Right lobe of liver (tissue), 6 donors: Measurements from ENCODE around the gene ASB18. TPM values are rescaled to one million over a fixed set of nuclear protein-coding genes. Genes with fewer than 3 reads are reported as not detected.

ENCODE experiments used
- ATAC-seq, 4 donors: fragments of 200-7000 bp; cut with Tn5 transposase; one replicate each; pipeline ENCODE4 v1.9.1; 2020; ENCODE audit warnings: mild to moderate bottlenecking in 4 of 4, moderate library complexity in 4 of 4
- DNase-seq, 3 donors: peaks; one replicate each; pipeline ENCODE4 v3.0.0-alpha.2; 2020
- H3K27ac ChIP-seq, 3 donors: fragments of 200-600 bp; one replicate each; pipeline ENCODE4 v1.8.0; 2022
- H3K27me3 ChIP-seq, 2 donors: fragments of 200-600 bp; one replicate each; pipeline ENCODE4 v1.8.0; 2022
- H3K36me3 ChIP-seq, 4 donors: fragments of 200-600 bp; sonication (generic) in 1 of 4; one replicate each; pipeline versions ENCODE4 v1.5.1 to v1.8.0; 2017 to 2022; ENCODE audit warnings: control low read depth in 1 of 4
- H3K4me1 ChIP-seq, 4 donors: fragments of 200-600 bp; sonication (generic) in 1 of 4; one replicate each; pipeline versions ENCODE4 v1.5.1 to v1.8.0; 2017 to 2022; ENCODE audit warnings: control low read depth in 1 of 4
- H3K4me3 ChIP-seq, 3 donors: fragments of 200-600 bp; one replicate each; pipeline ENCODE4 v1.8.0; 2022
- H3K9me3 ChIP-seq, 4 donors: fragments of 200-600 bp; sonication (generic) in 1 of 4; one replicate each; pipeline versions ENCODE4 v1.5.1 to v1.8.0; 2017 to 2022; ENCODE audit warnings: control low read depth in 1 of 4
- POLR2A ChIP-seq: fragments of 450-650 bp; IDR thresholded peaks from one replicate; pipeline ENCODE4 v1.6.1; 2017; ENCODE audit warnings: antibody characterized with exemption, mild to moderate bottlenecking
- whole genome bisulfite sequencing: methylation state at CpG from one replicate; pipeline ENCODE4 v1.1.6; 2018; ENCODE audit warnings: low coverage, low lambda C conversion rate; ENCODE audit not compliant: insufficient coverage; ENCODE audit errors: missing lambda C conversion rate; 5-methylcytosine and 5-hydroxymethylcytosine counted together
- intact Hi-C, 2 donors: fragments of 100-400 bp; cut with DNase I; formaldehyde crosslinking; loops; one replicate each; pipeline versions ENCODE4 v1.11.2 to v1.14.1; 2022
- total RNA-seq, 6 experiments: library from RNA; depleted of rRNA in 2 of 6; stranded (reverse); fragments of >200 nt in 2 of 6; fragmentation: NEBNext Ultra II Directional in 3 of 6; extraction: Animal tissue kit (Norgen Biotek cat#: 25700) in 3 of 6; gene quantifications; one replicate each; pipeline versions ENCODE4 v1.1.0 to v1.2.4, GENCODE V29; 2016 to 2023
- TF ChIP-seq, protein P1 (sequence below), 4 donors: fragments of 200-600 bp in 3 of 4; fragments of 450-650 bp in 1 of 4; IDR thresholded peaks; one replicate each; pipeline versions ENCODE4 v1.5.1 to v1.8.0; 2016 to 2022; ENCODE audit warnings: antibody characterized with exemption in 4 of 4, mild to moderate bottlenecking in 2 of 4
- donor health status: DM: no; HTN: yes; CAD: no.
- donor health status: DM: no; HTN: no; CAD: no.
- donor health status: DM: no; HTN: no; CAD: no.
- donor health status: DM: no; HTN: yes; CAD: no.
- donor health status: DM: no; HTN: yes; CAD: no.

The ASB18 gene
- total RNA-seq, 6 experiments from 2014 or later = not detected

DNA sequence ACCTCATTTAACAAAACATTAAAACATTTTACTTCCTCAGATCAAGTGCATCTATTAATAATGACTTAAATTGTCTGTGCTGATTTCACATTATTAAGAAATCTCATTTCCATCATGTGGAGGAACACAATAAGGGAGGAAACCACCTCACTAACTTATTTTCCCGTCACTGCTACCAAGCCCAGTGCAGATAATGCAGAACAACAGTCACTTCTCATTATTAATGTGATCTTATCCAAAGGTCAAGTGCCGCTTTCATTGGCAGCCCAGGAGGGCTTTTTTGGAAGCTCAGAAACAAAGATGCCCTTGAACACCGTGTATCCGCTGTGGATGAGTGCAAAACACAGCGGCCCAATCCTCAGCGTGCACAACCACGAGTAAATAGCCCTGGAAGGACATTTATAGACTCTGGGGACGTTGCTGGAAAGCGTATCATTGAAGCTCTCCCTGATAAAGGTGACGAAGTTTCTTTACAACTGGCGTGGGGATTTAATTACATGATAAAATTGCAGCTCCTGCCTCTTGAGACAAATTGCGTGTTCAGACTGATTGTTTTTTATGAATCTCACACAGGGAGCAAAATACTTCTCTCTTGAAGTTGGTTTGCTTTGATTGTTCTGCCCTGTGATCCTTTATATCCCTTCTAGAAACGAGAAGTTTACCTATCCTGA lies 13.2 kb downstream of the ASB18 start:
- TF ChIP-seq, protein P1, sequence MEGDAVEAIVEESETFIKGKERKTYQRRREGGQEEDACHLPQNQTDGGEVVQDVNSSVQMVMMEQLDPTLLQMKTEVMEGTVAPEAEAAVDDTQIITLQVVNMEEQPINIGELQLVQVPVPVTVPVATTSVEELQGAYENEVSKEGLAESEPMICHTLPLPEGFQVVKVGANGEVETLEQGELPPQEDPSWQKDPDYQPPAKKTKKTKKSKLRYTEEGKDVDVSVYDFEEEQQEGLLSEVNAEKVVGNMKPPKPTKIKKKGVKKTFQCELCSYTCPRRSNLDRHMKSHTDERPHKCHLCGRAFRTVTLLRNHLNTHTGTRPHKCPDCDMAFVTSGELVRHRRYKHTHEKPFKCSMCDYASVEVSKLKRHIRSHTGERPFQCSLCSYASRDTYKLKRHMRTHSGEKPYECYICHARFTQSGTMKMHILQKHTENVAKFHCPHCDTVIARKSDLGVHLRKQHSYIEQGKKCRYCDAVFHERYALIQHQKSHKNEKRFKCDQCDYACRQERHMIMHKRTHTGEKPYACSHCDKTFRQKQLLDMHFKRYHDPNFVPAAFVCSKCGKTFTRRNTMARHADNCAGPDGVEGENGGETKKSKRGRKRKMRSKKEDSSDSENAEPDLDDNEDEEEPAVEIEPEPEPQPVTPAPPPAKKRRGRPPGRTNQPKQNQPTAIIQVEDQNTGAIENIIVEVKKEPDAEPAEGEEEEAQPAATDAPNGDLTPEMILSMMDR (IDR thresholded peaks at IDR 0.05) = no peak
- TF ChIP-seq POLR2A = no peak
- H3K27ac ChIP-seq = no peak overlapping the region
- no peak for DNase-seq
- H3K9me3 ChIP-seq = no peaks in the 10 kb centered on the region
- H3K4me1 ChIP-seq = no peaks in the 10 kb centered on the region
- no peak overlapping the region for H3K4me3 ChIP-seq
- H3K27me3 ChIP-seq = no peaks in the 10 kb centered on the region
- WGBS = 43% methylated on average over 12 of the region's 13 CpGs
- intact Hi-C loops = no loop called here
- no peaks in the 10 kb centered on the region for H3K36me3 ChIP-seq
- no peak for ATAC-seq

DNA sequence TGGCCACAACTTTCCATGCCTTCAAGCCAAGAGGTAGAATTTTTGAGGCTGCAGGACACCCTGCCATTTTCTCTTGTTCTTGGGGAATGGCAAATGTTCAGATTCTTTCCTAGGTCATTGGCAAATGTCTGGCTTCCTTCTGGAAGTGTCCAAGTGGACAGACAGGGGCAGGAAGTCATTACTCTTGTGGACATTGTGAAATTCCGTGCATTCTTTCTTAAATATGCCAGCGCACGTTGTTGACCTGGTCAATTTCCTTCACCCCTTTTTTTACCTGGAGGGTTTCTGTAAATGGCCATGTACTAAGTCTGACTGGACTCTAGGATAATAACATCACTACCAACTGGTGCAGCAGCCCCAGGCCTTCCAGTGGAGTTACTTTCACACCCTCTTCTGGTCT lies 13.9 kb downstream of the ASB18 start:
- H3K9me3 ChIP-seq = no peaks in the 10 kb centered on the region
- ATAC-seq (no peak), DNase-seq (no peak)
- H3K4me1 ChIP-seq = no peaks in the 10 kb centered on the region
- H3K27me3 ChIP-seq = no peaks in the 10 kb centered on the region
- WGBS = 32% methylated on average over 3 of the region's 3 CpGs
- no peak overlapping the region for H3K27ac ChIP-seq
- H3K36me3 ChIP-seq = no peaks in the 10 kb centered on the region
- intact Hi-C loops = no loop called here
- H3K4me3 ChIP-seq = no peak overlapping the region
- TF ChIP-seq, protein P1 (IDR thresholded peaks at IDR 0.05) = no peak
- TF ChIP-seq POLR2A = no peak

DNA sequence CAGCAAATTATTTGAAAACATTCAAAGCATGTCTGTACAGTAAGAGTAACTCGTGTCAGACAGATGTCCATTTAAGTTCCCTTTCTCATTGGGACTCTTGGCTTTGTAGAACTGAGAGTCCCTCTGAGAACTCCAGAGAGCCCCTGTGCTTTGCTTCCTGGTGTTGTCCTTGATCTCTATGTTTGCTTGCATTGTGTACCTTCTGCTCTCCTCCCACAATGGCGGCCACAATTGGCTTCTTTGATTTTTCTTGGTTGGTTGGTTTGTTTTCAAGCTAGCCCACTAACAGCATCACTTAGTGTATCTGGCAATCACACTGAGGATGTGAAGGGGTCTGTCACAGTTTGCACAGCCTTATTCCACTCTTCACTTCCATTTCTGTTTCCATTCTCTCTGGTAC lies 15.1 kb downstream of the ASB18 start:
- Histone ChIP-seq H3K4me1 (no peaks in the 10 kb centered on the region), H3K4me3 (no peak overlapping the region), H3K36me3 (no peaks in the 10 kb centered on the region), H3K27ac (no peak overlapping the region), H3K27me3 (no peaks in the 10 kb centered on the region), H3K9me3 (no peaks in the 10 kb centered on the region)
- ATAC-seq = no peak
- WGBS = 44% methylated on average over 2 of the region's 2 CpGs
- intact Hi-C loops = no loop called here
- DNase-seq = no peak
- no peak for TF ChIP-seq POLR2A
- TF ChIP-seq, protein P1 (IDR thresholded peaks at IDR 0.05) = no peak

DNA sequence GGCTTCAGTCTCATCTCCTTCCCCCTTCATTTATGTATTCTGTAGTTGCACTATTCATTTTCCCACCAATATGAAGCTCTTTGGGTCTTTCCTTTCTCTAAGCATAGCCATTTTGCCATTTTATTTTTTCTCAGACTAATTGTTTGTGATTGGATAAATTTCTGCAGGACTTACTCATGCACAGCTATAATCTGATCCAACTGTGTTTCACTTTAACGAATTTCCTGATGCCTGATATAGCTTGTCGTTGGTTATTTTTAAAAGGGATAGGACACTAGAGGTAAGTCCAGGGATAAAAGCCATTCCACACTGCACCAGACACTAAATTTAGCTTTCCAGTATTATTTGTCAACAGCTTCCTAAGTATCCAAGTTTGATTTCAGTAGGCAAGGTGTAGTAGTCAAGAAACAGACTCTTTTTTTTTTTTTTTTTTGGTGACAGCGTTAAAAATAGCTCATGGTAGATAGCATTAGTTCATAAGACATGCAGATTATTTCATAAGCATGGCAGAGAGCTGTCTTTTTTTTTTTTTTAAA lies 17.4 kb downstream of the ASB18 start:
- WGBS = 32% methylated on average over 3 of the region's 3 CpGs
- no peaks in the 10 kb centered on the region for H3K36me3 ChIP-seq
- no peaks in the 10 kb centered on the region for H3K9me3 ChIP-seq
- no peaks in the 10 kb centered on the region for H3K4me1 ChIP-seq
- DNase-seq (no peak), ATAC-seq (no peak)
- TF ChIP-seq, protein P1 (IDR thresholded peaks at IDR 0.05) = no peak
- no peak overlapping the region for H3K4me3 ChIP-seq
- no peaks in the 10 kb centered on the region for H3K27me3 ChIP-seq
- no peak overlapping the region for H3K27ac ChIP-seq
- intact Hi-C loops = no loop called here
